ENCODE measurements around the gene HOXA2.

The HOXA2 gene

GRCh38 chr7:27111042-27111750, 8.7 kb upstream of the HOXA2 start:
- DNase-seq: no peak

GRCh38 chr7:27110186-27111031, 7.9 kb upstream of the HOXA2 start:
- DNase-seq: no peak

GRCh38 chr7:27109466-27110185, 7.1 kb upstream of the HOXA2 start:
- no peak for DNase-seq

- DNase-seq: no peak
Measured at GRCh38 chr7:27108390-27109127, 6.1 kb upstream of the HOXA2 start.

GRCh38 chr7:27107391-27108381, 5.2 kb upstream of the HOXA2 start:
- DNase-seq: no peak

GRCh38 chr7:27106901-27107240, 4.4 kb upstream of the HOXA2 start:
- DNase-seq: no peak

- no peak for DNase-seq
Measured at GRCh38 chr7:27106181-27106900, 3.9 kb upstream of the HOXA2 start.

- no peak for DNase-seq
Measured at GRCh38 chr7:27105301-27106031, 3.0 kb upstream of the HOXA2 start.

GRCh38 chr7:27104341-27105058, 2.0 kb upstream of the HOXA2 start:
- DNase-seq: no peak

GRCh38 chr7:27103489-27104226, 1.2 kb upstream of the HOXA2 start:
- no peak for DNase-seq

- DNase-seq: no peak
Measured at GRCh38 chr7:27101957-27102580, 414 bp downstream of the HOXA2 start.

GRCh38 chr7:27101171-27101956, 1.1 kb downstream of the HOXA2 start:
- no peak for DNase-seq

GRCh38 chr7:27100694-27101170, 1.8 kb downstream of the HOXA2 start:
- DNase-seq: no peak

- DNase-seq: no peak
Measured at GRCh38 chr7:27099453-27100370, 2.8 kb downstream of the HOXA2 start.

- no peak for DNase-seq
Measured at GRCh38 chr7:27098578-27099451, 3.7 kb downstream of the HOXA2 start.
